HG02610 (cell line): ENCODE measurements around the gene C1orf174.

ENCODE experiments used
- ATAC-seq: cut with Tn5 transposase; IDR thresholded peaks from one replicate; pipeline ENCODE4 v1.9.1; 2021; ENCODE audit warnings: mild to moderate bottlenecking, moderate library complexity; ENCODE audit not compliant: unreplicated experiment

The C1orf174 gene

DNA sequence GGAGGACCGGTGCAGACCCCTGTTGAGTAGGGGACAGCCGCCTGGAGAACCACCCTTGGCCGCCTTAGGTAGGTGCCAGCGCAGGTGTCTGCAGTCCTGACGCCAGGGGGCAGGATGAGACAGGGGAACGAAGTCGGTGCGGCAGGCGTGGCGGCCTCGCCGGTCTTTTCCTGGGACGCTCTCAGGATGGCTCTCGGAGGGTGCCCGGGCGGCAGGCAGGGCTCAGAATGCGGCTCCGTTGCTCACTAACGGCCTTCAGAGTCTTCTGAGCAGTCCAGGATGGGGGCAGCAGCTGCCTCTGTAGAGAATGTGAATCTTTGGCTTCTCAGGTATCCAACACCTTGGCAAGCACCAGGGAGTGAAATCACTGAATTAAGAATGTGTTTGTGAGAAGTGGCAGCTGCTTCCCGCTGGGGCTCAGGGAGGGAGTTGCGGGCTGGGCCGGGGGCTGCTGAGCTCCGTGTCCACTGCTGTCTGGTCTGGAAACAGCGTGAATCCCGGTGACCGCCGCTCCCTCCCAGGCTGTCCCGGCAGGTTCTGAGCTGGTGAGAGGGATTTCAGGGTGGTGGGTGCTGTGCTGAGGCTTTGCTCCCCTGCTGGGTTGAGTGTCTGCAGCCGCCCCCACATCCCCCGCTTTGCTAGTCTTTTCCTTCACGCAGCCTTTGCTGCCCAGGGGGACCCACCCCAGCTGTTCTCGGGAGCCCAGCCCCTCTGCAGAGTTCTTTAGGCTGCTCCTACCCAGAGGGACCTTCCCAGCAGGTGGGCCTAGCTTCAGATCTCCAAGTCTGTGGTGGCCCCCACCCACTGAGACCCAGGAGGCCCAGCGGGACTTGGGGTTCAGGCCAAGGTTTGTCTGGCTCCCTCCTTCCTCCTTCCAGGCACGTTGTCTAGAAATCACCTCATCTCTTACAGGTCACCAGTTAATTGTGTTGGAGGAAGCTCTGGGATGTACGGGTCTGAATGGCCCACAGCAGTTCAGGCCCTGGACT is 11.1 kb upstream of the C1orf174 start:
- ATAC-seq: no peak

DNA sequence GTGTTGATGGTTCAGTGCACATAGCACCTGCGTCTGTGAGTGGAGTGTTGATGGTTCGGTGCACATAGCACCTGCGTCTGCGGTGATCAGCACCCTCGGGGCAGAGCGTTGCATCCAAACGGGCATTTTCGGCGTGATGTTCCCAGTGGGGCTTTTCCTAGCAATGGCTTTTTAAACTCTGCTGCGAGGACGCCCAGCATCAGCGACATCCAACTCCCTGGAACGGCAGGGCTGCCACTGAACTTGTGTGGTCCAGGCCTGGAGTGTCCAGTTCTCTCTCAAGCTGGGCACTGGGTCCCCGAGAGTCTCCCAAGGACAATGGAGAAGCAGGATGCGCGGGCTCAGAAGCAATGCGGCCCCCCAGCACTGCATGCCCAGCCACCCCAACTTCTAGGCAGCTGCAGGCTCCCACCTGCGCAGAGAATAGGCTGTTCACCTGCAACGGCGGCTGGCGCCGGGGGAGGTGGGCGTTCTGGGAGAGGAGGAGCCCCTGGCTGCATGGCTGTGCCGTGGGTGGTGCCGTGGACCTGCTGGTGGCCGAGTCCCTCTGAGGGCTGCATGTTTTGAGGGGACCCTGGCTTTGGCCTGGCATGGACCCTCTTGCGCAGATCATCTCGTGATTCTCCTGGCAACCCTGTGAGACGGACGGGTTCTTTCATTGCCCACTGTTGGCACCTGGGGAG is 10.1 kb upstream of the C1orf174 start:
- ATAC-seq: no peak

DNA sequence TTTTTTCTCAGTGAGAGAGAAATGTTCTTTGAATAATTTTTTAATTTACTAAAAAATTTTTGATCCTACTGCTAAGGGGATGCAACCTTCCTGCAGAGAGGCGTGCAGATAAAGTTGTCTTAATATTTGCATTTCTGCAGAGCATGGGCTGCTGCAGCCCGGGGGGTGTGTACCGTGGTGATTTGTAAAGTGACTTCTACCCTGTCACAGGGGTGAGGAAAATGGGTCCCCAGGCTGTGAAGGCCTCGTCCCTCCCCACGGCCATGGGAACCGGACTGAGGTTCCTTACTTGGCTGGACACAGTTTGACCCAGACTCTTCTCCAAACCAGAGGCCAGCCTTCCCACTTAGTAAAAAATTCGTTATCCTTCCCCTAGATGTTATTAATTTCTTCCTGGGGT is 9.5 kb upstream of the C1orf174 start:
- no peak for ATAC-seq

DNA sequence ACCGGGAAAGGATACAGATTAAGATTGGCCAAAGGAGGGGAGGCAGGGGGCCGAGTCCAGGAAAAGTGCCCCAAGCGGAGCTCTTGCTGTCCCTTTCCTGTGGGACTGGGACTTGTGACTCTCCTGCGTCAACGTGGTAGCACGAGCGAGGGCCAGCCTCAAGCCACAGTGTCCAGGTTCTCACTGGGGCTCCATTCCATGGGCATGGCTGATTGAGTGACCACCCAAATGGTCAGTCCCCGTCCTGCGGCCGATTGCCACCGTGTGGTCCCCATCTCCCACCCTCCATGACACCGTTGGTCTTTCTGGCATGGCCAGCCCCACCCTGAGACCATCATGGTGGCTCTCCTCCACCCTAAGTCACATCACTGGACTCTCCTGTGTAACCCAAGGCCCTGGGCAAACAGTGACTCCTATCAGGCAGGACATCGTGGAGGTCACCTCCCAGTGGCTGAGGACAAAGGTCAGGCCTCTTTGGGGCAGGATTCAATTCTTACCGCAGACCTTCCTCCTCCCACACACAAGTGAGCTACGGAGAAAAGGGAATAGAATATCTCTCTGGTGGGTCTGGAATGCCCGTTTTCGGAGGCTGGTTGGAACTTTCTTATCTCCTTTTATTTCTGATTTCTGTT is 8.9 kb upstream of the C1orf174 start:
- no peak for ATAC-seq

DNA sequence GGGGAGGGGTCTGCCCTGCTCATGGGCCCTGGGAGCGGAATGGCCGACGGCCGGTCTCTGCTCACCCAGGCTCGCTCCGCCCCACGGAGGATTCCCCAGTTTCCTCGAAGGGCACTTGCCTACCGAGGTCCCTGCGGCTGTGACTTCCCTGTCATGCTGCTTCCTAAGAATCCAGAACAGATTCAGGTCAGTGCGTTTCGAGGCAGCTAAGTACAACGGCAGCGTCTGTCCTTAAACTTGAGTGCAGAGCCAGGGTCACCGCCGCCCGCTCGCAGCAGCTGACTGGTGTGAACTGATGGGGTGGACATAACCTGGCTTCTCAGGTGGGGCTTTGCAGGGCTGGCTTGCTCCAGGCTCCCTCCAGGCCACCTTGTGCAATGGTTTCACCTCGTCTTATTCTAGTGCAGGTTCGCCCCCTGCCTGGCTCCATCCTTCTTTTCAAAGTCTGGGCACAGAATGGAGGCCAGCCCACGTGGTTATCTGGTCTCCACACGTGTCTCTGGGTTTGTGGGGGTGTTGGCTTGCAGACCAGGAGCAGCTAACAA is 7.6 kb upstream of the C1orf174 start:
- ATAC-seq: no peak

DNA sequence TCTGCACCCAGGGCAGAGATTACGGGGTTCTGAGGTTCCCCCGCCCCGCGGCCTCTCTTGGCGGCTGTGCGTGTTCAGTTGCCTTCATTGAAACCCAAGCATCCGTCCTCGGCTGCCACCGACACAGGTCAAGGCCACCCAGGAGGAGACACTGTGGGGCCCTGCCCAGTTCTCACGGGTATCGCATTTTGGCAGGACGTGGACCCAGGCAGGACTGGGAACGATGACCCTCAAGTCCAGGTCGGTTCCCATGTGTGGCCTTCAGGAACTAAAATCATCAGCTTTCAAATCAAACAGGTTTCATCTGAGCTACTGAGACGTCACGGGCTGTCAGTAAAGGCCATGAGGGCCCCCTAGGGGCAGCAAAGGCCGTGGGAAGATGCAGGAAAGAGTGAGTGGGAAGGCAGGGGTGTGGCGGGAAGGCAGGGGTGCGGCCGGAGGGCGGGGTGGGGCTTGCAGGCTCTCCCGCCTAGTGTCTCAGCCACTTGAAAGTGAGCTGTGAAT is 7.0 kb upstream of the C1orf174 start:
- no peak for ATAC-seq

DNA sequence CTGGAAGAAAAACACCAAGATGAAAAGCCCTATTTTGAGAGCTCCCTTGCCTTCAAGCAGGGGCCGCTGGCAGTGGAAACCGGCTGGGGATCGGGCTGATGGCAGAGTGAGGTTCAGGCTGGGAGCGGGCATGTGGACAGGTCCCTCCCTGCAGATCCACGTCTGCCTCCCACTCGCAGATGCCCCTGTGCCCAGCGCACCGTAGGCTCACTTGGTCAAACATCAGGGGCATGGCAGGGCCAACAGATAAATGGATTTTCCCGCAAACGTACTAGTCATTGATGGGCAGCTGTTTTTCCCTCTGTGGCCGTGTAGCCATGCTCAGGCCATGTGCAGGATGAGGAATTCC is 6.6 kb upstream of the C1orf174 start:
- ATAC-seq: no peak

DNA sequence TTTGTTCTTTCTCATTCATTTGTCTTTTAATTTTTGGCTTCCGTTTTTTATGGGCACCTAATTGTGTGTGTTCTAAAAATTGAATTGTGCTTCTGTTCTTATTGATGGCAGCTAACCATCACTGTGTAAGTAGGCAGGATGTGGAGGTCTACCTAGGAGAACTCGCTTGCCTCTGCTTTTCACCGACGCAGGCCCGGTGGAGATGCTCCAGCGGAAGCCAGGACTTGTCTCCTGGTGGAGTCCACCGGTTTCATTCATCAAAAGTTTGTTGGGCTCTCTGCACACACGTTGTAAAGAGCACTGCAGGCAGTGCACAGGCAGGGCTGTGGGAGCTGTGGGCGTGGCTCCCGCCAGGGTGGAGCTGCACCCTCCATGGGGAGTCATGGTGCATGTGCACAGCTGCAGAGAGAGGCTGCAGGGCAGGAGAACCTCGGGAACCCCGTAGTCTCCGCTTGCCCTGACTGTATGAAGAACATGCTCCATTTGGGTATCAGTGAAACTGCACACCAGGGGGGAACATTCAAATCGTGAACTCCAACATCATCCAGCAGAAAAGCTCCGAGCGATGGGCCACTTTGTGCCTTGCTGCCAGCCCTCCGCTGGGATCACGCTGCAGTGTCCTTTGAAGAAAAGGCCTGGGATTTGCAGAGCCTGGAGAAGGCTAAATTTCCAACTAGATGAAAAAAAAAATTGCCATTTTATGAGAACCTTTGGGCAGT is 6.0 kb upstream of the C1orf174 start:
- ATAC-seq: no peak

DNA sequence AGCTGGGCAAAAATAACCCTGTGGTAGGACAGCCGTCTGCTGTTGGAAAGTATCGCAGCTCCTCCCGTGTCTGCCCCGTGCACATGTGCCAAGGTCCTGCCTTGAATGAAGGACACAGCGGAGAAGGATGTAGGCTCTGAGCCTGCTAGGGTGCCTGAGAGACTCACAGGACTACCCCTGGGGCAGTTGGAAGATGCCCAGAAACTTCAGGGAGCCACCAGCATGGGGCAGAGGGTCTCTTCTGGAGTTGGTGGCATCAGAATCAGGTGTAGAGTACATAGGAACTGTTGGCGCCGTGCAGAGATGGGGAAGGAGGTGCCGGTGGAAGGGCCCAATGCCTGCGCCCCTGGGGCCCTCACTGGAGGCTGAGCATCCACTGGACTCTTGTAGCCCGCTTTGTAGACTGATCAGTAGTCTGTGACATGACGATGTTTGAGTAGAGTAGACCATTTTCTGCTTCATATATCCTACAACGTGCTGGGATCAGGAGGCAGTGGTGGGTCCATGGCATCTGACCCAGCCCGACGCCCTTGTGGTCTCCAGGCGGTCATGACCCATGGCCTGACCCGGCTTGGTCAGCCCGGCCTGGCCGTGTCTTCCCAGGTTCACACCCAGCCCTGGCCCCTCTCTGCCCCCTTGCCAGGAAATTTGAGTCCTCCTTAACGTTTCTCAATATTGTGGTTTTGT is 5.3 kb upstream of the C1orf174 start:
- no peak for ATAC-seq

DNA sequence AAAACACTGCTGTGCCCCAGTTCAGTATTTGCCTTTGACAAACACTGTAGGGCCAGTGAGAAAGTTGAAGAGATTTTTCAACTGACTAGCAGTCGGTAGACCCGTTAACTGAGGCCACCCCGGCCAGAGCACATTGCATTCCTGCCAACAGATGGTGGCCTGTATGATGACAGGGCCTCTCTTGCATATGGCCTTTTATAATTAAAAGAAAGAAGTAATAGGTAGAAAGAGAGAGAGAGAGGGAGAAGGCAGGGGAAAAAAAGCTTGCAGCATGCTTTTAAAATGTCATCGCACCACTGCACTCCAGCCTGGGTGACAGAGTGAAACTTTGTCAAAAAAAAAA is 4.7 kb upstream of the C1orf174 start:
- no peak for ATAC-seq

DNA sequence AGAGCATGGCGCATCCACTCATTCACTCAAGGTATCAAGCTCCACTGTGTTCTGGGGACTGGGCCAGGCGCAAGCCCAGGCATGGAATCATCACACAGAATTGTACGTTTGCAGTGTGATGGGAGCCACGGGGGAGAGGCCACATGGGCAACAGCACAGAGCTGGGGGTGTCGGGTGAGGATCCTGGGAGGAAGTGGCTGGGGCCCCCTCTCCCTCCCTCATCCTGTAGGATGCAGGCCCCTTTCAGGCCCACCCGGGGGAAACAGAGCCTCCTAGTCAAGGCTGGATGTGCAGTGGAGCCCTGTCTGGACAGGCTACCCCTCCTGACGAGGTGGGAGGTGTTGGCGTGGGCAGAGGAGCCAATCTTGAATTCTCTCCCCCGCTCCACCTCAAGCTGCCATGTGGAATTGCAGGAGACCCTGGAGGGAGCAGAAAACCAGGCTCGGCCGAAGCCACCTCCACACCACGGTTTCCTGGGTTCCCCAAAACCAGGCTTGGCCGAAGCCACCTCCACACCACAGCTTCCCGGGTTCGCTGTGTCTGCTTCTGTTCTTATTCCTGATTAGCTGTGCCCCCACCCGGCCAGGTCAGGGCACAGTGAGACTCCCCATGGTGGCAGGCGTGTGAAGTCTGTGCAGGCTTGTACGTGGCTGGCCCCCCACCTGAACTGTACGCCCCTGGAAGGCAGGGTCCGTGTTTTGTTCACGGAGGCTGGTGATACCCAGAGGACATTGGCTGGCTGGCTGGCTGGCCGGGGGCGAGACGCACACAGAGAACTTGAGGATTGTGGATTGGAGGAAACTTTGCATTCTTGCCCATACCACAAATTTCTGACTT is 4.2 kb upstream of the C1orf174 start:
- no peak for ATAC-seq

DNA sequence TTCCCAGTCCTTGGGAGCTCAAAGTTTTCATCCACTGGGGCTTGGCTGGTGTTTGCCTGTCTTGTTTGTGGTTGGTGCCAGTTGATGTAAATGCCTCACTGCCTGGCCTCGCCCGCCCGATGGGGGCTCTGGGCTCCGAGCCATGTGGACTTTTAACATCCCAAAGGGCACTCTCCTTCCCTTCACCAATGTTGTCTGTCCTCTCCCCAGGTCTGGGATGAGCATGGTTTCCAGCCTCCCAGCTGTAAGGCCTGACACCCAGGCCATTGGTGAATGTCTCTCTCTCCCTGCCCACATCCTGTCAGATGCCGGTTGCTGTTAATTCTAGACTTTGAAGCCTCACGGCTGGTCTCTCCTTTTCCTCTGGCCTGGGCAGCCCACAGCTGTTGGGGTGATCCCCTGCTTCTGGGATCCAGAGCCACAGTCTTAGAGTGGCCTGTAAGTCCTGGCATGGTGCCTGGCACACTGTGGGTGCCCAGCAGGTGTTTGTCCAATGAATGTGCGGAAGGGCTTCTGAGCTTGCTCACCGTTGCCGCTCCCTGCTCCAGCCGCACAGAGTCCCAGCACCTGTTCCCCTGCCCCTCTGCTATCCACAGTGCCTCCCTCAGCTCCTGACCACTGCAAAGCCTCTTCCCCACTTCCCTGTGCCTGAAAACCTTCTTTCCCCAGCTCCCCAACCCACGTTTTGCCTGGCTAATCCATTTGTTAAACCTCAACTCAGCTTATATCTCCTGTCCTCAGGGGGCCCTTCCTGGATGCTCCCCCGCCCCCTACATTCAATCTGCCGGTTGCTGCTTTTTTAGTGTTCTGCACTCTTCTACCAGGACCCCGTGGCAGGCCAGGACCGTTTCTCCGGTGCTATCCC is 3.3 kb upstream of the C1orf174 start:
- no peak for ATAC-seq

DNA sequence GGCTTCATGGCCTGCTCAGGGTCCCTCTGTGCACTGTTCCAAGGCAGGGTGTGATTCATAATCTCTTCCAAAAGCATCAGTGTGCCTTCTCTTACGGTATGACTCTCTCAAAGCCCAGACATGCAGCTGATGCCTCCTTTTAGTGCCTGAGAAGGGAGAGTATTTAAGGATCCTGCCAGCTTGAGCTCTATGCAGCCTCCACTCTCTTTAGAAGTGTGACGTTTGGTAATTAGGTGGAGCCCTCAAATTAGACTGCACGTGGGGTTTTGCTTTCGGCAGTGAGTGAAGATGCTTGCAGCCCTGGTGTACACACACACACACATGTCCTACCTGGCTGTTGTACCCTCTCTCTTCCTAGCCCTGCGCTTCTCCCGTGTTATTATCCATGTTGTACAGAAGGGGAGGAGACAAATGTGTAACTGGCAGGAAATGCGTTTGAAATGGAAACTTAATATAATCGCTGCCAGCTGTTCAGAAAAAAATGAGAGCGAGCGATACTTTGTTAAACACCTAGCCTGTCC is 2.6 kb upstream of the C1orf174 start:
- ATAC-seq: no peak

DNA sequence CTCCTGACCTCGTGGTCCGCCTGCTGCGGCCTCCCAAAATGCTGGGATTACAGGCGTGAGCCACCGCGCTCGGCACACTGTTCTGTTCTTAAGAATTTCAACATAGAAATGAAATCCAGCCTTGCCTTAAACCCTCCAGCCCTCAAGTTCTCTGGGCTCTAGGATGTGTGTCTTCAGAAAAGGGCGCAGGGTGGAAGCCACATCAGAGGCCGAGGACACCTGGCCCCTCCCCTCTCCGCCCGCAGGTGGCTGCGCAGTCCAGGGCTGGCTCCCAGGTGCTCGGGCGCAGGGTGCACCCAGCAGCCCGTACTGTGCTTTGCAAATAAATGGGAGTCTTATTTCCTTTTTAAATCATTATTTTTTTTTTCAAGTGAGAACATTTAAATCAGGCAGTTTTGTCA is 2.0 kb upstream of the C1orf174 start:
- no peak for ATAC-seq

DNA sequence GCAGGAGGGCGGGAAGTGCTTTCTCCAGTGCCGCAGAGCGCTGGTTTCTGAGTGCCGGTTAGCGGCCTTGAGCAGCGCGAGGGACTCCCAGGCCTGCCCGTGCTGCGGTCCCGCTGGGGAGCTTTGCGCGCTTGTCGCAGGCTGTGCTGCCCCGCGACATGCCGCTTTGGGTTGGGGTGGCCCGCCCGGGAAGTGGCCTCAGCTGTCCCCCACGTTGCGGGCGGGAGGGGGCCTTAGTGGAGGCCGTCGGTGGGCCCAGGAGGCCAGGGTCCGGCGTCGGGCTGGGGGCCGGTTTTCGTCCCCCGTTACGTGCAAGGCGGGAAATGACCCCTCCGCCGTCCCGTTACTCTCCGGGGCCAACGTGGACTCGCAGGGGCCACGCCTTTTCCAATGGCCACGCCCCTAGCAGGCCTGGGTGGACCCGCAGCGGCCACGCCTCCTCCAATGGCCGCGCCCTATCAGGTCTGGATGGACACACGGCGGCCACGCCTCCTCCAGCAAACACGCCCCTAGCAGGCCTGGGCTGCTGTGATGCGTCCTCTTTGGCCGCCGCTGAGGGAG is 977 bp upstream of the C1orf174 start:
- peak; percentile 55 for ATAC-seq

DNA sequence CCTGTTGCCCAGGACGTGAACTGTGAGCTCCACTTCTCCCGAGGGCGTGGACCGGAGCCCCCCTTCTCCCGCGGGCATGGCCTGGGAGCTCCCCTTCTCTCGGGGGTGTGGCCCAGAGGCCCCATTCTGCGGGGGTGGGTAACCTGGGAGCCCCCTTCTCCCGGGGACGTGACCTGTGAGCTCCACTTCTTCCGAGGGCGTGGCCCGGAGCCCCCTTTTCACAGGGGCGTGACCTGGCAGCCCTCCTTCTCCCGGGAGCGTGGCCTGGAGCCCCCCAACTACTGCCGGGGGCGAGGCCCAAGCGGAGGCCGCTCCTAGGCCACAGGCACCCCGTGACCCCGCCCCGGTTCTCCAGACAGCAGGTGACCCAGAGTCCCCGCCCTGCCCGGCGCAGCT is 320 bp downstream of the C1orf174 start:
- ATAC-seq: peak; percentile 0

DNA sequence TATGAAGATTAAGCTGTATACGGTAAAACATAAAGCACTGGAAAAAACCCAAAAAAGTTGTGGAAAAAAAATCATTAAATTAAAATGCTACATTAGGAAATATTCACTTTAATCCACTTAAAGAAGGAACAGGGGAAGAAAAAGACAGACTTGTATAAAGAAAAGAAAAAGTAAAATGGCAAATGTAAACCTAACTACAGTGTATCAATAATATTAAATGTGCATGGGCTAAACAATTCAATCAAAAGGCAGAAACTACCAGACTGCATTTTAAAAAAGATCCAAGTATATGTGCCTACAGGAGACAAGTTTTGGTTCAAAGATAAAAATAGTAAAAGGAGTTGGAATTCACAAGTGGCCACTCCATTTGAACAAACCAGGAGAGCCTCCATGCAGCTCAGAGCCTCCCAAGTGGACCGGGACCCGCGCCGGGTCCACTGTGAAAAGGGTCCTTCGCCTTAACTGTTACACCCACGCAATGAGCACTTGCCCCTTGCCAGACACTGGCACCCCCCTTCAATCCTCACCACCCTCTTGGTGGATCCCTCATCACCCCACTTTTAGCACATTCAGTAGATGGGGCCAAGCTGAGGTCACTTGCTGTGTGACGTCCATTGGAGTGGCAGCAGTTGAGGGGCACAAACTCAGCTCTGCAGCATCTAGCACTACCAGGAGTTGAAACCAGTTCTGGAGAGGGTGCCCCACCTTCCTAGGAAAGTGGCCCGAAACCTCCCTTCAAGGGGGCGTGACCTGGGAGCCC is 898 bp downstream of the C1orf174 start:
- ATAC-seq: no peak
